ENCODE results near the gene LHX6.

Gene LHX6

GRCh38 chr9:122226758-122227574, 1.8 kb downstream of the LHX6 start:
- no peak for TF ChIP-seq CTCF (IDR thresholded peaks at IDR 0.05; ENCODE audit: control insufficient read depth, extremely low read depth, insufficient read depth)
- no peak overlapping the region for H3K4me3 ChIP-seq (ENCODE audit: low read depth, low read length)
- DNase-seq (ENCODE audit: low read depth) = no peak

- no peak overlapping the region for H3K4me3 ChIP-seq (ENCODE audit: low read depth, low read length)
- DNase-seq (ENCODE audit: low read depth) = no peak
- no peak for TF ChIP-seq CTCF (IDR thresholded peaks at IDR 0.05; ENCODE audit: control insufficient read depth, extremely low read depth, insufficient read depth)
Measured at GRCh38 chr9:122226142-122226757, 2.5 kb downstream of the LHX6 start.

- DNase-seq (ENCODE audit: low read depth) = no peak
- TF ChIP-seq CTCF (IDR thresholded peaks at IDR 0.05; ENCODE audit: control insufficient read depth, extremely low read depth, insufficient read depth) = no peak
- no peak overlapping the region for H3K4me3 ChIP-seq (ENCODE audit: low read depth, low read length)
Measured at GRCh38 chr9:122225312-122226141, 3.2 kb downstream of the LHX6 start.

- no peak for DNase-seq (ENCODE audit: low read depth)
- no peak for TF ChIP-seq CTCF (IDR thresholded peaks at IDR 0.05; ENCODE audit: control insufficient read depth, extremely low read depth, insufficient read depth)
- no peak overlapping the region for H3K4me3 ChIP-seq (ENCODE audit: low read depth, low read length)
Measured at GRCh38 chr9:122223435-122223834, 5.3 kb downstream of the LHX6 start.

- TF ChIP-seq CTCF (IDR thresholded peaks at IDR 0.05; ENCODE audit: control insufficient read depth, extremely low read depth, insufficient read depth) = no peak
- DNase-seq (ENCODE audit: low read depth) = no peak
Measured at GRCh38 chr9:122222791-122223190, 6.0 kb downstream of the LHX6 start.

GRCh38 chr9:122221183-122221811, 7.5 kb downstream of the LHX6 start:
- DNase-seq (ENCODE audit: low read depth) = no peak
- no peak overlapping the region for H3K4me3 ChIP-seq (ENCODE audit: low read depth, low read length)
- no peak for TF ChIP-seq CTCF (IDR thresholded peaks at IDR 0.05; ENCODE audit: control insufficient read depth, extremely low read depth, insufficient read depth)

More at GRCh38 chr9:122222791-122223190, 6.0 kb downstream of the LHX6 start:
- no peak overlapping the region for H3K4me3 ChIP-seq (ENCODE audit: low read depth, low read length)
